ENCODE data around the gene SLC16A8.

Gene SLC16A8

GRCh38 chr22:38112381-38112780, 28.4 kb upstream of the SLC16A8 start:
- no peak for DNase-seq

DNA sequence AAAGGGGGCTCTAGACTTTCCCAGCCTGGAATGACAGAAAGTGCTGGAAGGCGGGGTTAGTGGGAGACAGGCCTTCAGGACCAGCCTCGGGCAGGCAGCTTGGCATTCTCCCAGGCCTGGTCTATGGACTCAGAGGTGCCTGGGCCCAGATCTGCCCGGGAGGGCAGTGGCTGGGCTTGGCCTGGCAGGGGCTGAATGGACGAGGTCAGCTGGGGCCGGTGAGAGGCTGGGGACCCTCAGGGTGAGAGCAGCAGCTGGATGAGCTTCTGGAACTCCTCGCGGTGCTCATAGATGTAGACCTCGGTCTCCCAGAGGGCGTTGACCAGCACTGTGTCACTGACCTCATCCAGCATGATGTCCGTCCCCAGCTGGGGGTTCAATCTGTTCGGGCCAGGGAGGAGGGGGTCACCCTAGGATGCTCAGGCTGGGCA, 28.0 kb upstream of the SLC16A8 start:
- DNase-seq: no peak

DNA sequence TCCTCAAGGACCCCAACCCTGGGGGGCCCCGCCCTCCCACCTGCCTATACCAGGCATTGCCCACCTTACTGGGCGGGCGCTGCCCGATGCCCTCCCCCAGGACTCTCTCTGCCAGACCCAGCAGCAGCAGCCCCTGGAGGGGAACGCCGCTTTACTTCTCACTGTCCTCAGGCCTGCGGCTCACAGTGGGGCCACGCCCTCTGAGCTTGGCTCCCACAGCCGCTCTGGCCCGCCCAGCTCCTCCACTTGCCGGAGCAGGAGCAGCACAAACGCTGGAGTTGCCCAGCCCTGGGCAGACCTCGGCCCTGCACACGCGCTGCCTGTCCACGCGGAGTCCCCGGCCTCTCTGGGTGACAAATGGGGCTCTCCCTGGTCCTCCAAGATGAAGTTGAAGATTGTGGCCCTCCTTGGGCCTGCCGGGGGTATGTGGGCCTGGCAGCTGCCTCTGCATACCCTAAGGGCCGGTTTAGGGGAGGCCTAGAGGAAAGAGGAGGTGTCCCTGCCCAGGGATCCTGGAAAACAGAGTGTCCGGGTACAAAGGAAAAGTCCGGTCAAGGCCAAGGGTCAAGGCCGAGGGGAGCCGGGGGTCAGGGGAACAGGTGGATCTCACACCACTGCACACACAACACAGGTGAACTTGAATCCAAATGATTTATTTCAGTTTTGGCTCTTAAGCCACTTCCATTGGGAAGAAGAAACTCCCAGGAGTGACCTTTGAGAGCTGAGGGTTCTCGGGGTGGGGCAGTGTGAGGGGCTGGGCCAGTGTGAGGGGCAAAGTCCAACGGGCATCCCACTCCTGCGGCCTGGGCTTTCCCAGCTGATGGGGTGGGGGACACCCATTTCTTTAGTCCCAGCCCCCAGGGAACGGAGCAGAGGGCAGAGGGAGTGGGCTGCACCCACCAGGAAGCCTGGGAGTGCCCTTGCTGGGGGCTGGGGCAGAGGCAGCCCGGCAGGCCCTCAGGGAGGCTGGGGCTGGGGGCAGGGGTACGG, 27.2 kb upstream of the SLC16A8 start:
- no peak for DNase-seq

DNA sequence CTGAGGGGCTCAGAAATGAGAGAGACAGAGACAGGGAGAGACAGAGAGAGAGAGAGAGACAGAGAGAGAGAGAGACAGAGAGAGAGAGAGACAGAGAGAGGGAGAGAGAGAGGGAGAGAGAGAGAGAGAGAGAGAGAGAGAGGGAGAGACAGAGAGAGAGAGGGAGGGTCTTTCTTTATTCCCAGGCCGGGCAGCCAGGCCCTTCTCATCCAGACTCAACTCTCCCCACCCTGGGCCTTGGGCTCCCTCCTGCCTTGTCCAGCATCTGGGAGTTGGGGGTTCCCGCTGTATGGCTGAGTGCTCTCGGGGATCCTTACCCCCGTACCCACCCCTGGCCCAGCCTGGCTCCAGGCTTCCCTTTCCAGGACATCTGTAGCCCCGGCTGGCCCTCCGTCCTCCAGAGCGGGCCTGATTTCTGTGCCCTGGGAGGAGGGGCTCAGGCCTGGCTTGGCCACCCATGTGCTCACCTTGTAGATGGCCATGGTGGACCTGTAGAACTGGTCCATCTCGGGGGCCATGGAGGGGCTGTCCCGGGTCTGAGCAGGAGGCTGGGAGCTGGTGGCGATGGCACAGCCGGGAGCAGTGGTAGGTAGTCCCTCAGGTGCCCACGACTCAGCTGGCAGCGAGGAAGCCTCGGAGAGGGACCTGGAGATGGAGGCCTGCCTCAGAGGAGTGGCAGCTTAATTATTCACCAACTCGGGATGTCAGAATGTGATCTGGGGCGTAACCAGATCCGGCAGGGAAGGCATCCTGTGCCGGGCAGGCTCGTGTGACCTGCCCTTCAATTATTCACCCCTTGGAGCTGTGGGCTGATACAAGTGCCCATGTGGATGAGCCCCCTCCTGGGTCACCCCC, 26.3 kb upstream of the SLC16A8 start, which contains the start of gene BAIAP2L2:
TSS of gene BAIAP2L2 (minus strand) at position 677 of the 855 bp plus-strand sequence. CDS start at position 518, 159 bp downstream.
- DNase-seq: no peak

- no peak for DNase-seq
These were observed 25.5 kb upstream of the SLC16A8 start for GRCh38 chr22:38109371-38110001.

GRCh38 chr22:38108561-38109319, 24.8 kb upstream of the SLC16A8 start:
- no peak for DNase-seq

DNA sequence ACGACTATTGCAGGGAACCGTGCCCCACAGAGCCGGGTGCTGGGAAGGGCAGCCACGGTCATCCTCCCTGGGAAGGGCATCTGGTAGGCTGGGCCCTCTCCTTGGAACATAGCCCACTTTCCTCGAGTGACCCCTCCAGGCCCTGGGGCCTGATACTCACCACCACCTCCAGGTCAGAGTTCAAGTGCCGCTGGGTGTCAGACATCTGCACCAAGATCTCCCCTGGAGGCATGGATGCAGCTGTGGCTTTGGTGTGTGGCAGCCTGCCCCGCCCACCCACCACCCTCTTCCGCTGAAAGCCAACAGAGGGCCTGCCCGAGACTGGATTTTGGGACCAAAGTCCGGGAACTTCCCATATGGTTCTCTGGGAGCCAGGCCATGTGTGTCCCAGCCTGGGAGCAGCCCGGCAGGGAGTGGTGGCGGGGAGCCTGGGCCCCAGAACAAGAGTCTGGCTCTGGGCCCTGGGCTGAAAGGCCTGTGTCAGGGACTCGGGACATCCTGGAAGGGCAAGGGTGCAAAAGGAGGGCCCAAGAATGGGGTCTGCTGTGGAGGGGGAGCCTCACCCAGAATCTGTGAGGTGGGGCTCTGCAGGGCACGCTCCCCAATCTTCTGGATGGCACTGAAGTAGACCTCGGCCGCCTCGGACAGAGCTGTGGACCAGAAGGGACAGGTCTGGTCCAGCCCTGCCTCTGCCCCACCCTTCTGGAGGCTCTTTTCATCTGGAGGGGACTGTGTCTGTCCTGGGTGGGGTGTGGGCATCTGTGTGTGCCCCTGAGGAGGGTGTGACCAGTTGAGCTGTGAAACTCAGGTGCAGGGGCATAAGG, 23.9 kb upstream of the SLC16A8 start:
- no peak for DNase-seq

- DNase-seq: no peak
These were observed 23.0 kb upstream of the SLC16A8 start for GRCh38 chr22:38106814-38107578.

DNA sequence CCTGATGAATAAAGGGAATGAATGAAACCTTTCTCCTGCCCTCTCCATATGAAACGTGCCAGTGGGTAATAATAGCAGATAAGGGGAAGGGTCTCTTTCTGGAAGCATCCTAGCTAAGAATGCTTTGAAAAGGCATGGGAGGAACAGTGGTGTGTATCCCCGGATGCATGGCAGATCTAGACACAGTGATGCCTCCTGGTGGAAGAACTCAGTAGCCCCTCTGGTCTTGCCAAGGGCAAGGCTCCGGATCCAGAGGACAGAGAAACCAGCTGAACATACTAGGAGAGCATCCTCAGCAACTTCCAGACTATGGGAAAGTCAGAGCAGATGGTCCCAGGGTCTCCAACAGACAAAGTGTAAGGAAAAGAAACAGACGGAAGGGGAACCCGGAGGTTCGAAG, 20.1 kb upstream of the SLC16A8 start:
- DNase-seq: no peak

DNA sequence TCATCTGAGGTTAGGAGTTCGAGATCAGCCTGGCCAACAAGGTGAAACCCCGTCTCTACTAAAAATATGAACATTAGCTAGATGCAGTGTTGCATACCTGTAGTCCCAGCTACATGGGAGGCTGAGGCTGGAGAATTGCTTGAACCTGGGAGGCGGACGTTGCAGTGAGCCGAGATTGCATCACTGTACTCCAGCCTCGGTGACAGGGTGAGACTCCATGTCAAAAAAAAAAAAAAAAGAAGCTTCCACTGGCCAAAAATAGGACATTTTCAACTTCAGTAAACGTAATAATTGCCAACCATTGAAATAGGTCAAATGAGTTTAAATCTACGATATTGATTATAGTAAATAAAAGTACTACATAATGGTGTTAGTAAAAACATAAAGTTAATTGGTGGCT, 19.7 kb upstream of the SLC16A8 start:
- DNase-seq: no peak

- no peak for DNase-seq
These were observed 14.6 kb upstream of the SLC16A8 start for GRCh38 chr22:38098410-38099249.

DNA sequence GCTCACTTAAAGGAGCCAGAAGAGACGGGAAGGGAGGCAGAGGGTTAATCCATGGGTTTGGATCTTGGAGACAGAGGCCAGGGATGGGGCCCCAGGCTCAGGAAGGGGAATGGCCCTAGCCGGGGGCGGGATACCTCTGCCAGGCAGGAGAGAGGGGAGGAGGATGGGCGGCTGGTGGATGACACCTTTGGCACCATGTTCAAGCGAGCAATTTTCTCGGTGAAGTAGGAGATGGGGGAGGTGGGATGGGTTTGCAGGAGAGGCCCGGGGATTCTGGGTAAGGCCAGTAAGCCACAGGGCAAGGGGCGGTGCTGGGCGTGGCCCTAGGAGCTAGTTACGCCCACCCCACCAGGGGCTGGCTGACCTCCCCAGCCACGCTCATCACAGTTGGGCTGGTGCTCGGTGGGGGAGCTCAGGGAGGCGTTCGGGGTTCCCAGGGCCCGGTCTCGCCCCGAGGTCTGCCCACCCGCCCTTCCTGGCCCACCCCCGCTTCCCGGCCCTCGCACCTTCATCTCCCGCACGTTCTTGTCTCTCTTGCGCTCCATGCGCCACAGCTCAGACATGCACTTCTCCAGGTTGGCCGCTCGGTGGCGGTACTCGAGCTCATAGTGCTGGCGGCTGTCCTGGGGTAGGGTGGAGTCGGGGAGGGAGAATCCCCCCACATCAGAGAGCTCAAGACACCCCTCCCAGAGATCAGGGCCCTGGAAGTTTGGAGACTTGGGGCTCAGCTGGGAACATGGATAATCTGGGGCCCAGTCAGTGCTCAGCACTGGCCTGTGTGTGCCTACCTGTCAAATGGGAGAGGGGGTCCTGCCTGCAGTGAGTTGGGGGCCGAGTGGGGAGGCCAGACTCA, 13.8 kb upstream of the SLC16A8 start:
- DNase-seq: no peak

DNA sequence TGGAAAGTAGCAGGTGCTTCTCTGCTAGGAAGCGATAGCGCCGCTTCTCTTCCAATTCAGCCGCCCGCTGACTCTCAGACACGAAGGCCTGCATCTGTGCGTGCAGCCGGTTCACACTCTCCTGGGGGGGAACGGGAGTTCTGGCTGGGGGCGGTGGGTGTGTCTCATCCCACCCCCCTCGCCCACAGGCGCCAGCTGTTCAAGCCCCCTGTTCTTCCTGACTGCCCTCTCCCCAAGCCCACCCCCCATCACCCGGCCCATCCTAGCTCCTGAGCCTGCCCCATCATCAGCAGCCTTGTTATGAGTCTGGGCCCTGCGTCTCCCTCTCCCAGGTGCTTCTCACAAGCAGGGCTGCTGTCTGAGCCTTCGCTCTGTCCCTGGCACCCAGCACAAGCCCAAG, 13.1 kb upstream of the SLC16A8 start:
- DNase-seq: no peak

DNA sequence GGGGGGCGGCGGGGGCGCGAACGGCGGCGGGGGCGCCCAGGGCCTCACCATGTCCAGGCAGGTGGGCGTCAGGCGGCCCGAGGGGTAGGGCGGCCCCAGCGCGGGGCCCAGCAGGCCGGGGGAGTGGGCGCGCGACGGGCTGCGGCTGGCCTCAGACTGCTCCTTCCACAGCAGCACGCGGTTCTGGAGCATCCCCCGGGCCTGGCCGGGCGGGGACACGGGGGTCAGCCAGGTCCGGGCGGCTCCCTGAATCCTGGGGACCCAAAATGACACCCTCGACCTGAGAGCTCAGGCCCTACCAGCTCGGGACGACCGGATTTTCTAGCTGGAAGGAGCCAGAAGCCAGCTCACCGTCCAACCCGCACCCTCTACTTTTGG, 5.5 kb upstream of the SLC16A8 start:
- DNase-seq: no peak

DNA sequence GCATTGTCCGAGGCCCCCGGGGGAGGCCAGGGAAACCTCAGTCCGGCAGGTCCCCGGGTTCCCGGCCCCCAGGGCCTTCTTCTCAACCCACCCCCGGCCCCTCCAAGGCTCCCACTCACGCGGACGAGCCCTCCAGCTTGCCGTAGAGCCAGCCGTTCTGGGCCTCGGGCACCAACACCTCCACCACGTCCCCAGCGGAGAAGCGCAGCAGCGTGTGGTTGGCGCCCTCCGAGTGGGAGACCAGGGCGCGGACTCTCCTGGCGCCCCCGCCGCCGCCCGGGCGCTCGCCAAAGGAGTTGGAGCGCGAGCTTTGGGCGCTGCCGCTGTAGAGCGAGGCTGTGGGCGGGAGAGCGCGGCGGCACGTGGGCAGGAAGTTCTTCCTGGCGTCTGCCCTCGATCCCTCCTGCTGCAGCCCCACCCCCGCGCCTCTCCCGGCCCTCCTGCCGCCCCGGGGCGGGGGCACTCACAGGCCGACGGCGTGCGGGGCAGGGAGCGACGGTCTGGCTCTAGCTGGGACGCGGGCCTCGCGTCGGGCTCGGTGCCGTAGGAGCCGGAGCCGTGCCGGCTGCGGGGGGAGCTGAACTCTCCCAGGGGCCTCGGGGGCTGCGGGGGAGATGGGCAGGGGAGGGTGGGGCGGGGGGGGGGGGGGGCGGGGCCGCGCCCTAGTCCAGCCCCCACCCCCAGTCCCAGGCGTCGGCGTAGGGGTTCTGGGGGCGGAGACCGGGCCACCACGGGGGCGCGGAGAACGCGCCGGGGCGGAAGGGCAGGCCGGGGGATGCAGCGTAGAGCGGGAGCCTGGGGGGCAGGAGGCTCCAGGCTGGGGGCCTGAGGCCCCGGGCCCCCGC, 4.9 kb upstream of the SLC16A8 start:
- no peak for DNase-seq

GRCh38 chr22:38087855-38088254, 3.9 kb upstream of the SLC16A8 start:
- no peak for DNase-seq

GRCh38 chr22:38086942-38087341, 3.0 kb upstream of the SLC16A8 start:
- no peak for DNase-seq
